Measurements from ENCODE around the gene PPM1F.
"Not testable (repeated sequence)": the region's sequence is repeated elsewhere in the genome, so short reads cannot be mapped to it uniquely, and the experiment has no call there.

Gene PPM1F

GRCh38 chr22:21881841-21882753 lies 70.6 kb downstream of the PPM1F start:
- no peak for DNase-seq

- no peak for DNase-seq
Observed at GRCh38 chr22:21876486-21877176, 76.0 kb downstream of the PPM1F start.

- not testable (repeated sequence) for DNase-seq
Observed at GRCh38 chr22:21874953-21875352, 77.7 kb downstream of the PPM1F start.

- DNase-seq: no peak
Observed at GRCh38 chr22:21873619-21874018, 79.0 kb downstream of the PPM1F start.

GRCh38 chr22:21872741-21873140 lies 79.9 kb downstream of the PPM1F start:
- DNase-seq: not testable (repeated sequence)

All from NCI-H2081 (cell line).